ENCODE measurements around the gene FES.

FES gene

DNA sequence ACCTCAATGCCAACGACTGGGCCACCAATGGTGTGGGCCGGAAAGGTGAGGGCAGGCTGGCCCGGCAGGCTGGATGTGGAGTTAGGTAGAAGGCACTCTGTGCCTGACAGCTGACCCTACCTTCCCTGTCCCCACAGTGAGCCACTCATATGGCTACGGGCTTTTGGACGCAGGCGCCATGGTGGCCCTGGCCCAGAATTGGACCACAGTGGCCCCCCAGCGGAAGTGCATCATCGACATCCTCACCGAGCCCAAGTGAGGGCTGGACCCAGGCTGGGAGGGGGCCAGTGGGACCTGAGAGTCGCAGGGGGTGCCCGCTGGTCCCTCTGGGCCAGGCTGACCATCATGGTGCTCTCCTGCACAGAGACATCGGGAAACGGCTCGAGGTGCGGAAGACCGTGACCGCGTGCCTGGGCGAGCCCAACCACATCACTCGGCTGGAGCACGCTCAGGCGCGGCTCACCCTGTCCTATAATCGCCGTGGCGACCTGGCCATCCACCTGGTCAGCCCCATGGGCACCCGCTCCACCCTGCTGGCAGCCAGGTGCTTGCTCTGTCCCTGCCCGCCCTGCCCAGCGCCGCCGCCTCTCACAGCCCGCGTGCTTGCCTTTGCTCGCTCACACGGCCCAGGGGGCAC is 4.5 kb upstream of the FES start:
- H3K4me3 Mint-ChIP-seq: no peak overlapping the region
- peaks cover 1% of the 10 kb centered on the region for H3K4me1 Mint-ChIP-seq
- peaks cover under 1% of the 10 kb centered on the region for H3K27me3 Mint-ChIP-seq
- peaks cover 8% of the 10 kb centered on the region for H3K36me3 Mint-ChIP-seq
- no peaks in the 10 kb centered on the region for H3K9me3 Mint-ChIP-seq
- H3K27ac Mint-ChIP-seq: no peak overlapping the region

DNA sequence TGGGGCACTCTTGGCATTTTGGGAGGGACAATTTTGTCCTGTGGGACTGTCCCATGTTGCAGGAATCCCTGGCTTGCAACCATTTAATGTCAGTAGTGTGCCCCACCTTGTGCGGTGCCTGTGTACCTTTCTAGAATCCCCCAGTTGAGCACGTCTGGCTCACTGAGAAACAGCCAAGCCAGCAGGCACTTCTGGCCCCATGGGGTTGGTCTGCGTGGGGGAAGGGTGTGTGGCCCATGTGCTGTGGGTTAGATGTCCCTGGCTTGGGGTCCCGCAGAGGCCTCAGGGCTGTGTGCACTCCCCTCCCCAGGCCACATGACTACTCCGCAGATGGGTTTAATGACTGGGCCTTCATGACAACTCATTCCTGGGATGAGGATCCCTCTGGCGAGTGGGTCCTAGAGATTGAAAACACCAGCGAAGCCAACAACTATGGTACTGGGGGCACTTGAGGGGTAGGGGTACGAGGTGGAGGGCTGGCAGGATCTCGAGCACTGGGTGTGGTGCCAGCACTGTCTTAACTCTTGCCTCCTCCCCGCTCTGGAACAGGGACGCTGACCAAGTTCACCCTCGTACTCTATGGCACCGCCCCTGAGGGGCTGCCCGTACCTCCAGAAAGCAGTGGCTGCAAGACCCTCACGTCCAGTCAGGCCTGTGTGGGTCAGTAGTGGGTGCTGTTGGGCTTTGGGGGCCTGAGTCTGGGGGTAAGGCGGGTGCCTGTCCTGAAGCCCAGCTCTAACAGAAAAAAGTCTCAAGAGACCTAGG is 3.7 kb upstream of the FES start:
- Mint-ChIP-seq H3K9me3 (no peaks in the 10 kb centered on the region), H3K36me3 (peaks cover 8% of the 10 kb centered on the region), H3K27ac (no peak overlapping the region), H3K27me3 (peaks cover 3% of the 10 kb centered on the region), H3K4me3 (no peak overlapping the region), H3K4me1 (peaks cover 8% of the 10 kb centered on the region)

DNA sequence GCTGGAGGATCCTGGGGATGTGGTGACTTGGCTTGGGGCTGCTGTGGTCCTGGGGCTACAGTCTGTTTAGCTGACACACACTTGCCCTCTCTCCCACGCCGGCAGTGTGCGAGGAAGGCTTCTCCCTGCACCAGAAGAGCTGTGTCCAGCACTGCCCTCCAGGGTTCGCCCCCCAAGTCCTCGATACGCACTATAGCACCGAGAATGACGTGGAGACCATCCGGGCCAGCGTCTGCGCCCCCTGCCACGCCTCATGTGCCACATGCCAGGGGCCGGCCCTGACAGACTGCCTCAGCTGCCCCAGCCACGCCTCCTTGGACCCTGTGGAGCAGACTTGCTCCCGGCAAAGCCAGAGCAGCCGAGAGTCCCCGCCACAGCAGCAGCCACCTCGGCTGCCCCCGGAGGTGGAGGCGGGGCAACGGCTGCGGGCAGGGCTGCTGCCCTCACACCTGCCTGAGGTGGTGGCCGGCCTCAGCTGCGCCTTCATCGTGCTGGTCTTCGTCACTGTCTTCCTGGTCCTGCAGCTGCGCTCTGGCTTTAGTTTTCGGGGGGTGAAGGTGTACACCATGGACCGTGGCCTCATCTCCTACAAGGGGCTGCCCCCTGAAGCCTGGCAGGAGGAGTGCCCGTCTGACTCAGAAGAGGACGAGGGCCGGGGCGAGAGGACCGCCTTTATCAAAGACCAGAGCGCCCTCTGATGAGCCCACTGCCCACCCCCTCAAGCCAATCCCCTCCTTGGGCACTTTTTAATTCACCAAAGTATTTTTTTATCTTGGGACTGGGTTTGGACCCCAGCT is 2.9 kb upstream of the FES start:
- Mint-ChIP-seq H3K36me3 (peaks cover 8% of the 10 kb centered on the region), H3K9me3 (no peaks in the 10 kb centered on the region), H3K4me1 (peaks cover 12% of the 10 kb centered on the region), H3K27me3 (peaks cover 3% of the 10 kb centered on the region), H3K27ac (no peak overlapping the region), H3K4me3 (no peak overlapping the region)

DNA sequence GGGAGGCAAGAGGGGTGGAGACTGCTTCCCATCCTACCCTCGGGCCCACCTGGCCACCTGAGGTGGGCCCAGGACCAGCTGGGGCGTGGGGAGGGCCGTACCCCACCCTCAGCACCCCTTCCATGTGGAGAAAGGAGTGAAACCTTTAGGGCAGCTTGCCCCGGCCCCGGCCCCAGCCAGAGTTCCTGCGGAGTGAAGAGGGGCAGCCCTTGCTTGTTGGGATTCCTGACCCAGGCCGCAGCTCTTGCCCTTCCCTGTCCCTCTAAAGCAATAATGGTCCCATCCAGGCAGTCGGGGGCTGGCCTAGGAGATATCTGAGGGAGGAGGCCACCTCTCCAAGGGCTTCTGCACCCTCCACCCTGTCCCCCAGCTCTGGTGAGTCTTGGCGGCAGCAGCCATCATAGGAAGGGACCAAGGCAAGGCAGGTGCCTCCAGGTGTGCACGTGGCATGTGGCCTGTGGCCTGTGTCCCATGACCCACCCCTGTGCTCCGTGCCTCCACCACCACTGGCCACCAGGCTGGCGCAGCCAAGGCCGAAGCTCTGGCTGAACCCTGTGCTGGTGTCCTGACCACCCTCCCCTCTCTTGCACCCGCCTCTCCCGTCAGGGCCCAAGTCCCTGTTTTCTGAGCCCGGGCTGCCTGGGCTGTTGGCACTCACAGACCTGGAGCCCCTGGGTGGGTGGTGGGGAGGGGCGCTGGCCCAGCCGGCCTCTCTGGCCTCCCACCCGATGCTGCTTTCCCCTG is 2.2 kb upstream of the FES start:
- Mint-ChIP-seq H3K27me3 (peaks cover 3% of the 10 kb centered on the region), H3K27ac (no peak overlapping the region), H3K4me1 (peaks cover 12% of the 10 kb centered on the region), H3K4me3 (no peak overlapping the region), H3K36me3 (peaks cover 8% of the 10 kb centered on the region), H3K9me3 (no peaks in the 10 kb centered on the region)

DNA sequence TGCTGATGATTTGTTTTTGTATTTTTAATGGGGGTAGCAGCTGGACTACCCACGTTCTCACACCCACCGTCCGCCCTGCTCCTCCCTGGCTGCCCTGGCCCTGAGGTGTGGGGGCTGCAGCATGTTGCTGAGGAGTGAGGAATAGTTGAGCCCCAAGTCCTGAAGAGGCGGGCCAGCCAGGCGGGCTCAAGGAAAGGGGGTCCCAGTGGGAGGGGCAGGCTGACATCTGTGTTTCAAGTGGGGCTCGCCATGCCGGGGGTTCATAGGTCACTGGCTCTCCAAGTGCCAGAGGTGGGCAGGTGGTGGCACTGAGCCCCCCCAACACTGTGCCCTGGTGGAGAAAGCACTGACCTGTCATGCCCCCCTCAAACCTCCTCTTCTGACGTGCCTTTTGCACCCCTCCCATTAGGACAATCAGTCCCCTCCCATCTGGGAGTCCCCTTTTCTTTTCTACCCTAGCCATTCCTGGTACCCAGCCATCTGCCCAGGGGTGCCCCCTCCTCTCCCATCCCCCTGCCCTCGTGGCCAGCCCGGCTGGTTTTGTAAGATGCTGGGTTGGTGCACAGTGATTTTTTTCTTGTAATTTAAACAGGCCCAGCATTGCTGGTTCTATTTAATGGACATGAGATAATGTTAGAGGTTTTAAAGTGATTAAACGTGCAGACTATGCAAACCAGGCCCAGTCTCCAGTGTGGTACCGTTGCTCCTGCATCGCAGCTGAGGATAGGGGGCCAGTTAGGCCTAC is 1.4 kb upstream of the FES start:
- peaks cover 3% of the 10 kb centered on the region for H3K27me3 Mint-ChIP-seq
- H3K27ac Mint-ChIP-seq: no peak overlapping the region
- H3K4me3 Mint-ChIP-seq: no peak overlapping the region

DNA sequence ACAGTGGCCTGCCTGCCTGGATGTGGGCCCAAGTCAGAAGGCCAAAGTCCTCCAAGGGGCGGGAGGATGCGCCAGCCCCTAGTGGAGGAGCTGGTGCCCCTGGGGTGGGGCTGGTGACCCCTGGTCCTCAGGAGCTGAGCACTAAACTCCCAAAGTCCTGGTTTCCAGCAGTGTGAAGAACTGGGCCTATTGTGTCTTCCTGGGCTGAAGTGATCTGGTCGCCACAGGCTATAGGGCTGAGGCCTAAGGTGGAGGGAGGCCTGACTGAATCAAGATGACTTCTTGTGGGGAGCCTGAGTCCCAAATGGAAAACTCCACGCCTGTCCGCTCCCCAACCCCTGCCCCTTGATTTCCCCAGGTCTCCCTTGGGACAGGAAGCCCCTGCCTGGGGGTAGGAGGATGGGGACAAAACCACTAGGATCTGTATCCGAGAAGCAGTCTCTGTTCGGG is 753 bp upstream of the FES start:
- Mint-ChIP-seq H3K9me3 (no peaks in the 10 kb centered on the region), H3K4me1 (peaks cover 12% of the 10 kb centered on the region), H3K27ac (no peak overlapping the region)

More for the DNA sequence above, 1.4 kb upstream of the FES start:
- H3K36me3 Mint-ChIP-seq: peaks cover 8% of the 10 kb centered on the region
- H3K4me1 Mint-ChIP-seq: peaks cover 12% of the 10 kb centered on the region
- H3K9me3 Mint-ChIP-seq: no peaks in the 10 kb centered on the region

DNA sequence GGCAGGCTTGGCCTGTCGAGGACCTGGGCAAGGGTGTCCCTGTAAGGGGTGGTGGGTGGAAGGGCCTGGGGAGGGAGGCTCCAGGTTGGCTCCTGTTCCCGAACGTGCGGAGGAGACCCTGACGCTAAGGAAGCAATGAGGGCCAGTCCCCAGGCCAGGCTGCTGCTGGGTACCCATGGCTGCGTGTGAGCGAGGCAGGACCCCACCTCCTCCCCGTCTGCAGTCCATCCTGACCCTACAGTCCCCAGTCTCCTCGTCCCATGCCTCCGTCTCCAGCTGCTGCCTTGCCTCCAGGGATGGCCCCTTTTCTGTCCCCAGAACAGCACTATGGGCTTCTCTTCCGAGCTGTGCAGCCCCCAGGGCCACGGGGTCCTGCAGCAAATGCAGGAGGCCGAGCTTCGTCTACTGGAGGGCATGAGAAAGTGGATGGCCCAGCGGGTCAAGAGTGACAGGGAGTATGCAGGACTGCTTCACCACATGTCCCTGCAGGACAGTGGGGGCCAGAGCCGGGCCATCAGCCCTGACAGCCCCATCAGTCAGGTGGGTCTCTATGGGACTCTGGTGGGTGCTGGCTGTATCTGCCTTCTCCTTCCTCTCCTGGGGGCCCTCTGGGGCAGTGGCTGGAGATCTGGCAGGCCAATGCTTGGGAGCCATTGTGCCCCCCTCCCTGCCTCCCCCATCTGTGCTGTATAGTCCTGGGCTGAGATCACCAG is 571 bp downstream of the FES start:
- Mint-ChIP-seq H3K4me1 (peaks cover 12% of the 10 kb centered on the region), H3K27me3 (peaks cover 3% of the 10 kb centered on the region), H3K27ac (no peak overlapping the region), H3K9me3 (no peaks in the 10 kb centered on the region), H3K36me3 (peaks cover 2% of the 10 kb centered on the region), H3K4me3 (peak overlapping the region; percentile 15)

More for the DNA sequence above, 753 bp upstream of the FES start:
- no peak overlapping the region for H3K4me3 Mint-ChIP-seq
- H3K27me3 Mint-ChIP-seq: peaks cover 3% of the 10 kb centered on the region
- peaks cover 6% of the 10 kb centered on the region for H3K36me3 Mint-ChIP-seq

DNA sequence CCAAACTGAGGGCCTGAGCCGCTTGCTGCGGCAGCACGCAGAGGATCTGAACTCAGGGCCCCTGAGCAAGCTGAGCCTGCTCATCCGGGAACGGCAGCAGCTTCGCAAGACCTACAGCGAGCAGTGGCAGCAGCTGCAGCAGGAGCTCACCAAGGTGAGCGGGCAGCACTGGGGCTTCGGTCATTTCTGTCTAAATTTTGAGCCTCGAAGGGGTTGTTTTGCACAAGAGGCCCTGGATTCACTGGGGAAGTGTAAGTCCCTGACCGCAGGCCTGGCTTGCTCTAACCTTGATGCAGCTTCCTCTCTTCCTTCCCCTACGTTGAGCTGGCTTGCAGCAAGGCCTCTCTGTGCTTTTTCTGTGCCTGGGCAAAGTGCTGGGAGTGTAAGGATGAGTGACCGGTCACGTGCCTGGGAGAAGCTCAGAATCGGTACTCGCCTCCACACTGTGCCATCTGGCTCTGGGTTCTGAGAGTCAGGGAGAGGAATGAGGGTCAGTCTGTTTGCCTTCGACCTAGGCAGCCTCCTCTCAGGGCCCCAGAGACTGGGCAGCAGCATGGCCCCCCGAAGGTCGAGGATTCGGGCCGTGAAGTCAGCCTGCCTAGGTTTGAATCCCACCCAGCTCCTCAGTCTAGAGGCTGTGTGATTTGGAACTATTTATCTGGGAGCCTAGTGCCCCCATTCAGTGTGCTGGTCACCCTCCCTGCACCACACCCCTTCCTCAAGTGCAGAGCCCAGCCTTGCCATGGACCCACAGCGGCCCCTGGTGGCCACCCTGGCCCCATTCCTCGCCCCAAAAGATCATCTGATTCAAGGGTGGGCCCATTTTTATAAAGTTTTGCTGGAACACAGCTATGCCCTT is 1.4 kb downstream of the FES start:
- H3K27ac Mint-ChIP-seq: no peak overlapping the region
- H3K4me3 Mint-ChIP-seq: peak overlapping the region; percentile 15
- no peaks in the 10 kb centered on the region for H3K9me3 Mint-ChIP-seq
- peaks cover 3% of the 10 kb centered on the region for H3K27me3 Mint-ChIP-seq
- H3K36me3 Mint-ChIP-seq: peaks cover 2% of the 10 kb centered on the region
- H3K4me1 Mint-ChIP-seq: peaks cover 12% of the 10 kb centered on the region

DNA sequence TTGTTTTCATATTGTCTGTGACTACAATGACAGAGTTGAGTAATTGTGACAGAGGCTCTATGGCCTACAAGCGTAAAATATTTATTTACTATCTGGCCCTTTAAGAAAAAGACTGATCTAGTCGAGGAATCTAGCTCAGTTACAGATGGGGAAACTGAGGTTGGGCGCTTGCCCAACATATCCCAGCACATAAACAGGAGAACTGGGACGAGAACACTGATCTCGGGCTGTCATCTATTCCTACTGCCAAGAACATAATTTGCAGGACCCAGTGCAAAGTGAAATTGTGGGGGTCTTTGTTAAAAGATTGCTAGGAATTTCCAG is 1.9 kb downstream of the FES start:
- peaks cover 2% of the 10 kb centered on the region for H3K36me3 Mint-ChIP-seq
- no peak overlapping the region for H3K27ac Mint-ChIP-seq
- H3K4me3 Mint-ChIP-seq: no peak overlapping the region
- peaks cover 12% of the 10 kb centered on the region for H3K4me1 Mint-ChIP-seq
- peaks cover 3% of the 10 kb centered on the region for H3K27me3 Mint-ChIP-seq
- no peaks in the 10 kb centered on the region for H3K9me3 Mint-ChIP-seq

DNA sequence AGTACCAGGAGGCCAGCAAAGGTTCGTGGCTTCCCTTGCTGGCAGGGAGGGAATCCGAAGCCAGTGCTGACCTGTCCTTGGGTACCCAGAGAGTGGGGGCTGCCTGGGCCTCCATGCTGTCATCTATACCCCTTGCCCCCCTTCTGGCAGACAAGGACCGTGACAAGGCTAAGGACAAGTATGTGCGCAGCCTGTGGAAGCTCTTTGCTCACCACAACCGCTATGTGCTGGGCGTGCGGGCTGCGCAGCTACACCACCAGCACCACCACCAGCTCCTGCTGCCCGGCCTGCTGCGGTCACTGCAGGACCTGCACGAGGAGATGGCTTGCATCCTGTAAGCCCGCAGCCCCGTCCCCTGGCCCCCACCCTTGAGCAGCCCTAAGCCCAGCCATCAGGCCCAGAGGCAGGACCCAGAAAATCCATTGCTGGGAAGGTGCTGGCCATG is 2.8 kb downstream of the FES start:
- H3K4me1 Mint-ChIP-seq: peaks cover 12% of the 10 kb centered on the region
- H3K4me3 Mint-ChIP-seq: no peak overlapping the region
- no peak overlapping the region for H3K27ac Mint-ChIP-seq
- no peaks in the 10 kb centered on the region for H3K9me3 Mint-ChIP-seq
- peaks cover 3% of the 10 kb centered on the region for H3K27me3 Mint-ChIP-seq
- H3K36me3 Mint-ChIP-seq: peaks cover 2% of the 10 kb centered on the region

DNA sequence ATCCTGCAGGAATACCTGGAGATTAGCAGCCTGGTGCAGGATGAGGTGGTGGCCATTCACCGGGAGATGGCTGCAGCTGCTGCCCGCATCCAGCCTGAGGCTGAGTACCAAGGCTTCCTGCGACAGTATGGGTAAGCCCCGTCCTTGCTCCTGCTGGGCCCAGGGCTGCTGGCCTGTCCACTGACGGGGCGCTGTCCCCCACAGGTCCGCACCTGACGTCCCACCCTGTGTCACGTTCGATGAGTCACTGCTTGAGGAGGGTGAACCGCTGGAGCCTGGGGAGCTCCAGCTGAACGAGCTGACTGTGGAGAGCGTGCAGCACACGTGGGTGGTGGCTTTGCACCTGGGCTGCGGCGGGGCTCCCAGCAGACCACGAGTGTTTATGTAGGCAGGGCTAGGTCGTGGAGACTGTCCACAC is 5.0 kb downstream of the FES start:
- Mint-ChIP-seq H3K4me1 (peaks cover 12% of the 10 kb centered on the region), H3K27ac (no peak overlapping the region), H3K4me3 (no peak overlapping the region), H3K27me3 (peaks cover 3% of the 10 kb centered on the region), H3K36me3 (no peaks in the 10 kb centered on the region), H3K9me3 (no peaks in the 10 kb centered on the region)

DNA sequence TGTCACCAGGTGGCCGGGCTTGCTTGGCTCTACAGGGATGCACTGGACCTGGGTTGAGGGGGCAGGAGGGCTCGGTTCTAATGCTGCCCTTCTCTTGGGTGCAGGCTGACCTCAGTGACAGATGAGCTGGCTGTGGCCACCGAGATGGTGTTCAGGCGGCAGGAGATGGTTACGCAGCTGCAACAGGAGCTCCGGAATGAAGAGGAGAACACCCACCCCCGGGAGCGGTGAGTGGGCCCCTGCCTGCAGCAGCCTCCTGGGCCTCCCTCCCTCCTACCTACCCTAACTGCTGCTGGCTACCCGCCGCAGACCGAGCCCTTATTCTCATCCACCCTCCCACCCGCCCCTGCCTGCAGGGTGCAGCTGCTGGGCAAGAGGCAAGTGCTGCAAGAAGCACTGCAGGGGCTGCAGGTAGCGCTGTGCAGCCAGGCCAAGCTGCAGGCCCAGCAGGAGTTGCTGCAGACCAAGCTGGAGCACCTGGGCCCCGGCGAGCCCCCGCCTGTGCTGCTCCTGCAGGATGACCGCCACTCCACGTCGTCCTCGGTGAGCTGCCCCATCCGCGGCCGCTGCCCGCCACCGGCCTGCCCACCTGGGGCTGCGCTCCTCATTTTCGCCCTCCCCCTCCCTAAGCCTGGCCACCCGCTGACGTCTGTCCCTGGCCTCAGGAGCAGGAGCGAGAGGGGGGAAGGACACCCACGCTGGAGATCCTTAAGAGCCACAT is 5.6 kb downstream of the FES start:
- Mint-ChIP-seq H3K4me3 (no peak overlapping the region), H3K27ac (no peak overlapping the region), H3K4me1 (peaks cover 10% of the 10 kb centered on the region), H3K36me3 (no peaks in the 10 kb centered on the region), H3K9me3 (no peaks in the 10 kb centered on the region), H3K27me3 (peaks cover 2% of the 10 kb centered on the region)

DNA sequence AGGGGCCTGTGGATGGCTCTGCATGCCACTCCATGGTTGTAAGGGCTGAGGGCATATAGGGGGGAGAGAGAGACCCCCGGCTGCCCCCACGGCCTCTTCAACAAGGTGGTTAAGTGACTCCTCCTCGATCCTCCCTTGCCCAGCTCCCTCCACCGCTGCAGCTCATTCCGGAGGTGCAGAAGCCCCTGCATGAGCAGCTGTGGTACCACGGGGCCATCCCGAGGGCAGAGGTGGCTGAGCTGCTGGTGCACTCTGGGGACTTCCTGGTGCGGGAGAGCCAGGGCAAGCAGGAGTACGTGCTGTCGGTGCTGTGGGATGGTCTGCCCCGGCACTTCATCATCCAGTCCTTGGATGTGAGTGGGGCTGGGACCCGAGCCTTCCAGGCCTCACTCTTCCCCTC is 6.5 kb downstream of the FES start:
- Mint-ChIP-seq H3K4me3 (no peak overlapping the region), H3K27ac (no peak overlapping the region), H3K4me1 (peaks cover 4% of the 10 kb centered on the region), H3K9me3 (no peaks in the 10 kb centered on the region), H3K27me3 (no peaks in the 10 kb centered on the region), H3K36me3 (no peaks in the 10 kb centered on the region)

Measured in activated naive CD4-positive, alpha-beta T cell treated with anti-CD3 and anti-CD28 coated beads, Interleukin-2, amount 50 U/mL, for 24 hours (primary cell).